HepG2 (cell line): Measurements from ENCODE around the gene FUCA1. TPM values are rescaled to one million over a fixed set of nuclear protein-coding genes. Genes with fewer than 3 reads are reported as not detected.
A peak's percentile ranks its signal among the peaks of the same experiment; 100 is the strongest.

Experiments
- CCDC6 ChIP-seq: sonication (generic); formaldehyde crosslinking; IDR thresholded peaks from 2 replicates; pipeline ENCODE4 v1.8.1; 2022; ENCODE audit warnings: mild to moderate bottlenecking, missing genetic modification reagents, moderate library complexity
- CEBPB ChIP-seq: IDR thresholded peaks from 2 replicates; pipeline ENCODE4 v1.6.1; 2011; ENCODE audit warnings: low read depth, low read length, improper control_type of control experiment, borderline replicate concordance
- ETV6 ChIP-seq: sonication (generic); formaldehyde crosslinking; conservative IDR thresholded peaks from 2 replicates; pipeline ENCODE4 v1.4.0; 2020; ENCODE audit warnings: missing genetic modification reagents
- GABPB1 ChIP-seq: IDR thresholded peaks from 2 replicates; pipeline ENCODE4 v1.6.1; 2016; ENCODE audit warnings: mild to moderate bottlenecking, missing genetic modification reagents, moderate library complexity, missing compliant biosample characterization
- GTF3A ChIP-seq: sonication (generic); formaldehyde crosslinking; conservative IDR thresholded peaks from 2 replicates; pipeline ENCODE4 v1.4.0; 2020; ENCODE audit warnings: mild to moderate bottlenecking, missing genetic modification reagents
- MEIS1 ChIP-seq: sonication (generic); formaldehyde crosslinking; IDR thresholded peaks from 2 replicates; pipeline ENCODE4 v1.9.0; 2021; ENCODE audit warnings: mild to moderate bottlenecking, missing genetic modification reagents, moderate library complexity, borderline replicate concordance
- NONO ChIP-seq, 2 experiments: fragments of 450-650 bp in 1 of 2; sonication (generic) in 1 of 2; formaldehyde crosslinking in 1 of 2; IDR thresholded peaks in 1 of 2; conservative IDR thresholded peaks in 1 of 2; 2 replicates each; pipeline versions ENCODE4 v1.6.1 to v1.8.0; 2017 to 2022; ENCODE audit warnings: mild to moderate bottlenecking in 1 of 2, missing genetic modification reagents in 1 of 2, moderate library complexity in 1 of 2
- NR2F1 ChIP-seq, 2 experiments: fragments of 450-650 bp in 1 of 2; formaldehyde crosslinking in 1 of 2; IDR thresholded peaks; 2 replicates each; pipeline versions ENCODE4 v1.5.0 to v1.6.1; 2016 to 2020; ENCODE audit warnings: mild to moderate bottlenecking in 1 of 2, missing compliant biosample characterization in 1 of 2, missing genetic modification reagents in 1 of 2, moderate library complexity in 1 of 2
- RAD21 ChIP-seq: fragments of 450-650 bp; formaldehyde crosslinking; IDR thresholded peaks from 2 replicates; pipeline ENCODE4 v1.5.0; 2020; ENCODE audit warnings: mild to moderate bottlenecking
- RFX5 ChIP-seq: IDR thresholded peaks from 2 replicates; pipeline ENCODE4 v1.6.1; 2011; ENCODE audit warnings: low read depth, low read length, improper control_type of control experiment
- SMARCE1 ChIP-seq: fragments of 450-650 bp; IDR thresholded peaks from 2 replicates; pipeline ENCODE4 v1.6.1; 2017; ENCODE audit warnings: borderline replicate concordance
- SP140L ChIP-seq: sonication (generic); formaldehyde crosslinking; IDR thresholded peaks from 2 replicates; pipeline ENCODE4 v1.4.0; 2020; ENCODE audit warnings: missing genetic modification reagents, borderline replicate concordance
- SP2 ChIP-seq: sonication (generic); formaldehyde crosslinking; IDR thresholded peaks from 2 replicates; pipeline ENCODE4 v1.5.1; 2020; ENCODE audit warnings: mild to moderate bottlenecking, missing genetic modification reagents
- TBX3 ChIP-seq: fragments of 450-650 bp; IDR thresholded peaks from 2 replicates; pipeline ENCODE4 v1.6.1; 2017; ENCODE audit warnings: antibody characterized with exemption, mild to moderate bottlenecking, inconsistent platforms, borderline replicate concordance
- ZFP82 ChIP-seq: sonication (generic); formaldehyde crosslinking; IDR thresholded peaks from 2 replicates; pipeline ENCODE4 v1.5.1; 2020; ENCODE audit warnings: mild to moderate bottlenecking, missing genetic modification reagents, borderline replicate concordance
- ZNF207 ChIP-seq: fragments of 450-650 bp; IDR thresholded peaks from 2 replicates; pipeline ENCODE4 v1.6.1; 2016; ENCODE audit warnings: antibody characterized with exemption, borderline replicate concordance
- ZNF335 ChIP-seq: sonication (generic); formaldehyde crosslinking; IDR thresholded peaks from 2 replicates; pipeline ENCODE4 v1.4.0; 2020; ENCODE audit warnings: missing genetic modification reagents
- ZNF496 ChIP-seq: sonication (generic); formaldehyde crosslinking; IDR thresholded peaks from 2 replicates; pipeline ENCODE4 v1.8.1; 2023; ENCODE audit warnings: mild to moderate bottlenecking, moderate library complexity, missing genetic modification reagents; ENCODE audit not compliant: insufficient replicate concordance
- ZNF737 ChIP-seq: sonication (generic); formaldehyde crosslinking; IDR thresholded peaks from 2 replicates; pipeline ENCODE4 v1.5.0; 2020; ENCODE audit warnings: missing genetic modification reagents, mild to moderate bottlenecking, borderline replicate concordance
- ZNF746 ChIP-seq: sonication (generic); formaldehyde crosslinking; IDR thresholded peaks from 2 replicates; pipeline ENCODE4 v1.8.0; 2022; ENCODE audit warnings: mild to moderate bottlenecking, missing genetic modification reagents
- ZNF75D ChIP-seq: sonication (generic); formaldehyde crosslinking; IDR thresholded peaks from 2 replicates; pipeline ENCODE4 v1.8.1; 2023; ENCODE audit warnings: missing genetic modification reagents, mild to moderate bottlenecking, borderline replicate concordance
- ZSCAN9 ChIP-seq: IDR thresholded peaks from 2 replicates; pipeline ENCODE4 v1.6.1; 2016; ENCODE audit warnings: borderline replicate concordance
- polyA plus RNA-seq, 8 experiments: library from polyadenylated mRNA; depleted of rRNA in 3 of 8; stranded (reverse) in 7 of 8; unstranded in 1 of 8; fragments of >200 nt; fragmentation: Illumina TruSeq in 4 of 8; extraction: Trizol in 4 of 8; gene quantifications; 2 replicates each; pipeline versions ENCODE4 v1.2.1 to v1.2.3, GENCODE V29; 2011 to 2016; ENCODE audit warnings: low read depth in 4 of 8, missing spikeins in 1 of 8, mixed read lengths in 1 of 8; ENCODE audit not compliant: insufficient read depth in 1 of 8
- total RNA-seq, 5 experiments: library from RNA; depleted of rRNA; stranded (reverse); fragments of >200 nt; fragmentation: Illumina TruSeq; extraction: Trizol; gene quantifications; 2 replicates each; pipeline ENCODE4 v1.2.3, GENCODE V29; 2016; ENCODE audit warnings: low read depth in 1 of 5
- TF ChIP-seq, protein P1 (sequence below): sonication (generic); formaldehyde crosslinking; IDR thresholded peaks from 2 replicates; pipeline ENCODE4 v1.4.0; 2020; ENCODE audit warnings: mild to moderate bottlenecking, missing genetic modification reagents
- TF ChIP-seq, protein P2 (sequence below): sonication (generic); formaldehyde crosslinking; IDR thresholded peaks from 2 replicates; pipeline ENCODE4 v1.4.0; 2020; ENCODE audit warnings: mild to moderate bottlenecking, missing genetic modification reagents
- TF ChIP-seq, protein P3 (sequence below): sonication (generic); formaldehyde crosslinking; IDR thresholded peaks from 2 replicates; pipeline ENCODE4 v1.4.0; 2020; ENCODE audit warnings: low read depth, mild to moderate bottlenecking, missing genetic modification reagents
- TF ChIP-seq, protein P4 (sequence below): sonication (generic); formaldehyde crosslinking; IDR thresholded peaks from 2 replicates; pipeline ENCODE4 v1.9.0; 2021; ENCODE audit warnings: missing genetic modification reagents, mild to moderate bottlenecking, borderline replicate concordance

Gene FUCA1
- total and polyA plus RNA-seq, 2 of the 13 experiments (the other 11 are each of a cell fraction or from before 2014, with no cell fraction given) = 32.7 to 33.6 TPM

DNA sequence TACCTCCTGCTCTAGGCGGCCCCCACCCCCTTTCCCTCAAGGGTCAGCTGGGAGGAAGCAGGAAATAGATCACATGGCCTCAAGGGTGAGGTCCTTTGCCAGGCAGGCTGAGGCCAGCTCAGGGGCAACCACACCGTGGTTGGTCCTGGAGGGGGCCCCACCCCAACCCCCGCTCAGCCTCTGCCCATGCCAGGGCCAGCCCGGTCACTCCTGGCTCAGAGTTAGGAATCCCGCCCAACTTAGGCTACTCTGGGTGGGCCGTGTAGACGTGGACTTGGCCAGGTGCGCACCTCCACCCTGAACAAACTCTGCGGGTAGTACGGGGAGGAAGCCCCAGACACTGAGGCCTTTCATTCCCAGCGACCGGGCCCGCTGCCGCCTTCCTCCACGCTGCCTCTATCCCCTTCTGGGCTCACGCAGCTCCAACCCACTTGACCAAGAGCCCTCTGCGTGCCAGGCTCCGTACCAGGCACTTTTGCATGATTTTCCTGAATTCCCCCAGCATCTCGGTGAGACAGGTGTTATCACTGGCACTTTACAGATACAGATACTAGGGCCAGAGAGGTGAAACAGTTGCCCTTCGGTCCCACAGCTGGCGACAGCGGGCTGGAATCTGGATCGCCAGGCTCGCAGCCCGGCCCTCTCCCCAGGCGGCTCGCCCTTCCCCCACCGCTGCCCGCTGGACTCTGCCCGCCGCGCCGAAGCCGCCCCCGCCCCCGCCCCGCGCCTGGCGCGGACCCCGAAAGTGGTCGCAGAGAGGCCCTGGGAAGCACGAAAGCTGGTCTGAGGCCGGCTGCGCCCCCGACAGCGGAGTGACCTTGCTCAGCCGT is 68.3 kb downstream of the FUCA1 start (continued):
- TF ChIP-seq SP2 (no peak), NR2F1 (CRISPR knock-in tag; IDR thresholded peaks at IDR 0.05) (0 out of 4 replicates have a peak, but pooled peaks of 1 of the 2 experiments have one; percentile 12), NONO (IDR thresholded peaks at IDR 0.05) (no peak), NONO (CRISPR knock-in tag; conservative IDR thresholded peaks at IDR 0.05) (0 out of 2 replicates have a peak, but pooled peaks have one; percentile 7), ZNF496 (CRISPR knock-in tag) (no peak), MEIS1 (no peak), ZNF207 (no peak), SP140L (CRISPR knock-in tag) (no peak), ZNF737 (CRISPR knock-in tag) (no peak), CEBPB (no peak), RAD21 (CRISPR knock-in tag) (no peak), ZSCAN9 (no peak; the same call in 1 of the 2 replicates), SMARCE1 (no peak), CCDC6 (no peak; the same call in 1 of the 2 replicates), GABPB1 (CRISPR knock-in tag) (peak; percentile 74), ZNF75D (CRISPR knock-in tag) (no peak), GTF3A (CRISPR knock-in tag) (no peak), ZFP82 (CRISPR knock-in tag) (no peak; the same call in 1 of the 2 replicates), RFX5 (no peak), ETV6 (no peak), TBX3 (no peak), ZNF746 (CRISPR knock-in tag) (peak; percentile 57; the same call in 1 of the 2 replicates), ZNF335 (CRISPR knock-in tag) (peak; percentile 72)
- TF ChIP-seq, protein P1, sequence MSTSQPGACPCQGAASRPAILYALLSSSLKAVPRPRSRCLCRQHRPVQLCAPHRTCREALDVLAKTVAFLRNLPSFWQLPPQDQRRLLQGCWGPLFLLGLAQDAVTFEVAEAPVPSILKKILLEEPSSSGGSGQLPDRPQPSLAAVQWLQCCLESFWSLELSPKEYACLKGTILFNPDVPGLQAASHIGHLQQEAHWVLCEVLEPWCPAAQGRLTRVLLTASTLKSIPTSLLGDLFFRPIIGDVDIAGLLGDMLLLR (CRISPR knock-in tag) = no peak
- TF ChIP-seq, protein P2, sequence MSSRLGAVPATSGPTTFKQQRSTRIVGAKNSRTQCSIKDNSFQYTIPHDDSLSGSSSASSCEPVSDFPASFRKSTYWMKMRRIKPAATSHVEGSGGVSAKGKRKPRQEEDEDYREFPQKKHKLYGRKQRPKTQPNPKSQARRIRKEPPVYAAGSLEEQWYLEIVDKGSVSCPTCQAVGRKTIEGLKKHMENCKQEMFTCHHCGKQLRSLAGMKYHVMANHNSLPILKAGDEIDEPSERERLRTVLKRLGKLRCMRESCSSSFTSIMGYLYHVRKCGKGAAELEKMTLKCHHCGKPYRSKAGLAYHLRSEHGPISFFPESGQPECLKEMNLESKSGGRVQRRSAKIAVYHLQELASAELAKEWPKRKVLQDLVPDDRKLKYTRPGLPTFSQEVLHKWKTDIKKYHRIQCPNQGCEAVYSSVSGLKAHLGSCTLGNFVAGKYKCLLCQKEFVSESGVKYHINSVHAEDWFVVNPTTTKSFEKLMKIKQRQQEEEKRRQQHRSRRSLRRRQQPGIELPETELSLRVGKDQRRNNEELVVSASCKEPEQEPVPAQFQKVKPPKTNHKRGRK (CRISPR knock-in tag) = no peak
- TF ChIP-seq, protein P3, sequence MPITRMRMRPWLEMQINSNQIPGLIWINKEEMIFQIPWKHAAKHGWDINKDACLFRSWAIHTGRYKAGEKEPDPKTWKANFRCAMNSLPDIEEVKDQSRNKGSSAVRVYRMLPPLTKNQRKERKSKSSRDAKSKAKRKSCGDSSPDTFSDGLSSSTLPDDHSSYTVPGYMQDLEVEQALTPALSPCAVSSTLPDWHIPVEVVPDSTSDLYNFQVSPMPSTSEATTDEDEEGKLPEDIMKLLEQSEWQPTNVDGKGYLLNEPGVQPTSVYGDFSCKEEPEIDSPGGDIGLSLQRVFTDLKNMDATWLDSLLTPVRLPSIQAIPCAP = no peak
- TF ChIP-seq, protein P4, sequence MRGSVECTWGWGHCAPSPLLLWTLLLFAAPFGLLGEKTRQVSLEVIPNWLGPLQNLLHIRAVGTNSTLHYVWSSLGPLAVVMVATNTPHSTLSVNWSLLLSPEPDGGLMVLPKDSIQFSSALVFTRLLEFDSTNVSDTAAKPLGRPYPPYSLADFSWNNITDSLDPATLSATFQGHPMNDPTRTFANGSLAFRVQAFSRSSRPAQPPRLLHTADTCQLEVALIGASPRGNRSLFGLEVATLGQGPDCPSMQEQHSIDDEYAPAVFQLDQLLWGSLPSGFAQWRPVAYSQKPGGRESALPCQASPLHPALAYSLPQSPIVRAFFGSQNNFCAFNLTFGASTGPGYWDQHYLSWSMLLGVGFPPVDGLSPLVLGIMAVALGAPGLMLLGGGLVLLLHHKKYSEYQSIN (CRISPR knock-in tag) = no peak
